HG03175 (cell line): Measurements from ENCODE around the gene KCNJ15.
"Not testable (repeated sequence)": the region's sequence is repeated elsewhere in the genome, so short reads cannot be mapped to it uniquely, and the experiment has no call there.

ENCODE experiments used
- ATAC-seq: cut with Tn5 transposase; IDR thresholded peaks from one replicate; pipeline ENCODE4 v1.9.1; 2021; ENCODE audit warnings: mild to moderate bottlenecking, moderate library complexity; ENCODE audit not compliant: unreplicated experiment

KCNJ15 gene

DNA sequence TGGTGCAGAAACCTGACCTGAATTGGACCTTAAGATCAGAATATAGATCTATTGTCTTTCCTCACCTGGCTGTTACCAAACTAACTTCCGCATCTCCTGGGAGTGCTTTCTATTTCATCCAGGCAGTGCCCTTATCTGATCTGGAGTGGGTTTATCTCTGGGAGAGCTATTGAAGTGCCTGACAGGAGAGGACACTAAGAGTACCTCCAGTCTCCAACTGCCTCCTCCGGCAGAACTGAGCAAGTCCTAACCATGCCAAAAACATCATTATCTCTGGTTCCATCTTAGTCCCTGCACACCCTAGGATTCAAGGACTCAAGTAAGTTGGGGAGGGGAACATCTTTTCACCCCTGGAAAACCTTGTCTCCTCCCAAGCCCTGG, 12.4 kb upstream of the KCNJ15 start:
- no peak for ATAC-seq

DNA sequence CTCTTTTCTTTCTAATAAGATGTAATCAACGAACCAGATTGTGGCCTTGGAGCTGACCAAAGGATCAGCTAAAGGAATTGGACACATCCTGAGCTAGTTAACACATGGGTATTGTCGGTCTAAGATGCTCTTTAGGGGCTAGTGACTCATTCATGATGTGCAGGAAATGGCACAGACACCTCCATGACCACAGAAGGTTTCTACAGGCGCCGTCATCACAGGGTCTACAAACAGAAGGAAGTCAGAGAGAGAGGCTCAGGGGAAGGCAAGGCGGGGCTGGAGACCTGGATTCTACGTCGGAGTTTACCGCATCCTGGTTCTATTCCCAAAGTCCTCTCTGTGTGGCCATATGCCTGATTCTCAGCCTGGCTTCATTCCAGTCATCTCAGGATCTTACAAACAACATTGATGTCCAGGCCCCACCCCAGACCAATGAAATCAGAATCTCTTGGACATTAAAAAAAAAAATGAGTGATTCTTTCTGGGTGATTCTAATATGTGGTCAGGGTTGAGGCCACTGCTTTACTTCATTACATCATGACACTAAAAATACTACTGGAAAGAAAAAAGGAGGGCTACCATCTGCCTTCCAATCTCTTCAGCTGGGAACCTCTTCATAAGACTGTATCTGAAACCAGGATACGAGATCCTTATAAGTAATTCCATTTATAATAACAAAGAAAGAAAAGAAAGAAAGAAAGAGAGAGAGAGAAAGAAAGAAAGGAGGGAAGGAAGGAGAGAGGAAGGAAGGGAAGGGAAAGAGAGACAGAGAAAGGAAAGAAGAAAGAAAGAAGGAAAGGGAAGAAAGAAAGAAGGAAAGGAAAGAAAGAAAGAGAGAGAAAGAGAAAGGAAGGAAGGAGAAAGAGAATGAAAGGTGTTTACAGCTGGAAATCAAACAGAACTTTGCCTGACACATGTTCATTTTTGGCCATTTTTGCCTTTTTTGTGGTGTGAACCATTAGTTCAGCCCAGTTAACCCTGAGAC, 11.6 kb upstream of the KCNJ15 start:
- ATAC-seq, result peak; percentile 78

DNA sequence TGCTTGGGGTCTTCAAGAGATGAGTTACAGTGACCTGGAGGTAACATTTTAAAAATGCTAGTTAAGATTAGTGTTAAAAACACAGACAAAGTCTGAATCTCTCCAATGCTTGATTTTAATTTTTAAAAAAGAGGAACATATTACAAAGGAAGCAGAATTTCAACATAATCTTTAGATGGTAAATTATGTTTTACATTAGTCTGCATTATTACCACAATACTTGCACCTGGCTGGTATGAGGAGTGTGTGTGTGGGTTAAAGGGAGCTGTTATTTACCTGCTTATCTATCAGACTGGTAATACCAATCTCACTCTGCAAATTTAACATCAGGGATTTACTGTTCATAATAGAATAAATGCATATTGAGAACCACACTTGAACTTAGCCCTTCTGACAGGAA, 10.3 kb upstream of the KCNJ15 start:
- no peak for ATAC-seq

DNA sequence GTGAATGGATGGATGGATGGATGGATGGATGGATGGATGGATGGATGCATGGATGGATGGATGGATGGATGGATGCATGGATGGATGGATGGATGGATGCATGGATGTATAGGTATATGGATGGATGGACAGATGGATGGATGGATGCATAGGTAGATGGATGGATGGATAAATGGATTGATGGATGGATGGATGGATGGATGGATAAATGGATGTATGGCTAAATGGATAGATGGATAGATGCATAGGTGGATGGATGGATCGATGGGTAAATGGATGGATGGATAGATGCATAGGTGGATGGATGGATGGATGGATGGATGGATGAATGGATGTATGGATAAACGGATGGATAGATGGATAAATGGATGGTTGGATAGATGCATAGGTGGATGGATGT, 9.7 kb upstream of the KCNJ15 start:
- not testable (repeated sequence) for ATAC-seq

DNA sequence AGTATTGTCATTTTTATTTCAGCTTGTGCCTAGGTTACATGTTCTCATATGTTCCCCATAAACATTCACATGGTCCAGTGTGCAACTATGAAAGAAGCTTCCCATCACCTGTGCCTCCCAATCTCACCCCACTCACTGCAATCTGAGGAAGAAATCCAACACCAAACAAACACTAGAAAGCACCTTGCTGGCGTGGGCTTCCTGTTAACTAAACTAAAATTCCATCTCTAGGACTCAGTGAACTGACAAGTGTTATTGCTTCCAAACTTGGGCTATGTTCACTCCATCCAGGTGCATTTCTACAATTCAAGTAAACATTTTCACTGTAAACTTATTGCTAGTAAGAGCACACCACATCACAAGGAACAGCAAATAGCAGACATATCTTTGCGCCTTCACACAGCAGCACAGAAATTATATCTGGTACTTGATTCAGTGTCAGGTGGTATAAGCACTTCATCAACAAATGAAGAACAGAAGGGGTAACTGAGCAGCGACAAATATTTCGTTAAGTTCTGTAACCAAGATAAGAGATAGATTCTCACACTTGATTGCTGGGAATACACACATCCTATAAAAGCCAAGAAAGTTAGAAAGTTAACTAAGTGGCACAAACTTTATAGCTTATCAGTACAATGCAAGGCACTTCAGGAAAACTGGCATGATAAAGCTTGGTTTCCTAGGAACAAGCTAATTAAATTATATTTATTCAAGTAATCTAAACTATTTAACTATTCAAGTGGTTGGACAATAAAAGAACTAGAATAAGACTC, 8.9 kb upstream of the KCNJ15 start:
- no peak for ATAC-seq

DNA sequence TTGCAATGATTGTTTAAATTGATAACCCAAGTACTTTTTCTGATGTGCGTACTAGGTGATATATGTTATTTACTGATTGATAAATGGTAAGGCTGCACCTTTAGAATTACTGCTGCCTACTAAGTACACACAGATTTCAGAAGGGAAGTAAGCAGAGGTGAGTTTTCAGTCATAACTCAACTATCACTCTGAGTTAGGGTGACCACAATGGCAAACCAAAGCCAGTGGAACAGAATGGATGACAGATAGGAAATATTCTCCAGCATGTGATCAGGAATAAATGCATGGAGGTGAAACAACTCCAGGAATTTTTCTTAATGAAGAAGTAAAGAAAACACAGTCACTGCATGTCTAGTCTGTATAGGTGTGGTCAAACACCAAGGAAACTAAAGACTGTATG, 7.5 kb upstream of the KCNJ15 start:
- ATAC-seq, result peak; percentile 61

DNA sequence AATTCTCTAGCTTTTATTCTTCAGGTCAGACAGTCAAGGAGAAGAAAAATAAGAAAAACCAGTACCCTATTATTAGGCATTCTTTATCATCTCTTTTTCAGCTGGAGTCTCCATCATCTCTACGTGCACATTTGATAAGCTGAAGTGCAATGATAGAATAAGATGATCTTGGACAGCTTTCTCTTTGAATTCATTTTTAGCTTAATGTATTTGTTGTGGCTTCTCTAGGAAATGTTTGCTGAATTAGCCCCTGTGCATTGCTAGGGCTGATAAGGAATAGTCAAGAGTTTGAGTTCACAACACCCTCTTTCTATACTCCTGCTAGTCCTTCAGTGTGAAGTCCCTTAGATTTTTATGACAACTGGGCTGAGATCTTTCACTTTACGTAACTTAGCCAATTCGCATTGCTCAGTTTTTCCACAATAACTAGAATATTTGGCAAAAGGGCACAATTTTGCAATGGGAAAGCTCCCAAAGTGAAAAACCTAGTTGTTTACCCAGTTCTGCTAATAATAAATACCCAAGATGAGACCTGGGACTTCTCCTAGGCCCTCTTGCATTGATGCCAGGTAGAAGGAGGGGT, 7.0 kb upstream of the KCNJ15 start:
- ATAC-seq, result no peak

DNA sequence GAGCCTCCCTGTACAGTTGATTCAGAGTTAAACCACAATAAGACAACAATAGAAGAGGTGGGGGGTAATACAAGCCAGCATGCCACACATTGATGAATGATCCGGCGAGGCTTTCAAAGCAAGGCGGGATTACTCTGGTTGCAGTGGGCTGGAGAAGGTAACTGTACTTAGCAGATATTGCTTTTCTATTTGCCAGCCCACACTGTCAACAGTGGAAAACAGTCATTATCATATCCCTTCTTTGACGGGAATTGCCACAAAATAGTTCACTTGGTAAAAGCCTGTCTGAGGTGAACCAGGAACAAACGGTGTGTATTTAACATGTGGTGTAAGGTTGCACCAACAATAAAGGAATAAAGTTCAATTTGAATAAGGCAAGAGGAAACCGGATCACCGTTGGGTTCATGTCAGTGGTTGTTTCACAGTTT, 5.8 kb upstream of the KCNJ15 start:
- ATAC-seq, result no peak

DNA sequence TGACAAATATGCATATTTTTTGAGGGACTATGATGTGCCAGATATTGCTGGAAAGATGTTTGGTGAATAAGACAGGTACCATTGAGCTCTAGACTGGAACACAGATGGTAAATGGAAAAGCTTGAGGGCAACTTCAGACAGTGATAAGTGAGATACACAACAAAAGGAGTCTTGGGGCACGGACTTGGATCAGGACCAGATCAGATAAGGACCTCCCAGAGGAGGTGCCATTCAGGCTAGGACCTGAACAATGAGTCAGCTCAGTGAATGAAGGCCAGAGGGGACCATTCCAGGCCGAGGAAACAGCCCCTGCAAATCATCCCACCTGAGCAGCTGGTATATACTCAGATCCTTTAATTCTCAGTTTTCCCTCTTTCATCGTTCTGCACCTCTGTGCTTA, 1.8 kb upstream of the KCNJ15 start:
- no peak for ATAC-seq

DNA sequence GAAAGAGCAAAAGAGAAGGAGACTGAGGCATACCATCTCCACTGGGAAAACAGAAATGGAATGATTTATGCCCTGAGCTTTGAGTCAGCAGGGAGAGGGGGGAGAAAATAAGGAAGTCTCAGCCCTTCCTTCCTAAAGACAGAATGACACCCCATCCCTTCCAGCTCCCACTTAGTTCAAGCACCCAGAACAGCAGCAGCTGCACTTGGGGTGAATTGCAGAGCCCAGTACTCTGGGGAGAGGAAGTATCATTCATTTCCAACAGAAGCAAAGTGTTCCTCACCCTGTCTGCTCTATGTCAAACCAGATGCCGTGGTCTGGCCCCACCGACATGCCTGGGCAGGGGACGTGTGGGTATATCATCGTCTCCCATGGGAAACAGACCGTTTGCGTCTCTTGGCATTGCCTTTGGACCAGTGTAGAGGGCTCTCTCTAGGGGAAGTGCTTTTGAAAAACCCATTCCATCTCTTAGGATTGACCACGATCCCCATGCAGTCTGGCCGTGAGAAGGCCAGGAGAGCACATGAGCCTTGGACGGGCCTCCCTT, 1.1 kb upstream of the KCNJ15 start:
- ATAC-seq, result no peak

DNA sequence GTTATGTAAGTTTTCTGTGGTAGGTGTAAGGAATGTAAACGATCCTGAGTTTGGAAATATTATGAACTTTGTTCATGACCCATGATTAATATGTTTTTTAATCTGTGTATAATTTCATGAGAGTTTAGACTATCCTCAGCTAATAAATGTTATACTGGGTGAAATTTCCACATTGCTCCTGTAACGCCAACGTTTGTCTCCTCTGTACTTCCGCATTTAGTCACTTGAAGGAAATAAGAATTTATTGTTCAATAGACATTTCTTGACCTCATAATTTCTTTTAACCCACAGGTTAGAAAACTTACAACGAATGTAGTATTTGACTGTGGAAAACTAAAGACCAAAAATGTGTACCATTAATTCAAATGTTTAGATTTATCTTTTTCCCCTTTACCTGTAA, 876 bp downstream of the KCNJ15 start:
- ATAC-seq, result no peak

DNA sequence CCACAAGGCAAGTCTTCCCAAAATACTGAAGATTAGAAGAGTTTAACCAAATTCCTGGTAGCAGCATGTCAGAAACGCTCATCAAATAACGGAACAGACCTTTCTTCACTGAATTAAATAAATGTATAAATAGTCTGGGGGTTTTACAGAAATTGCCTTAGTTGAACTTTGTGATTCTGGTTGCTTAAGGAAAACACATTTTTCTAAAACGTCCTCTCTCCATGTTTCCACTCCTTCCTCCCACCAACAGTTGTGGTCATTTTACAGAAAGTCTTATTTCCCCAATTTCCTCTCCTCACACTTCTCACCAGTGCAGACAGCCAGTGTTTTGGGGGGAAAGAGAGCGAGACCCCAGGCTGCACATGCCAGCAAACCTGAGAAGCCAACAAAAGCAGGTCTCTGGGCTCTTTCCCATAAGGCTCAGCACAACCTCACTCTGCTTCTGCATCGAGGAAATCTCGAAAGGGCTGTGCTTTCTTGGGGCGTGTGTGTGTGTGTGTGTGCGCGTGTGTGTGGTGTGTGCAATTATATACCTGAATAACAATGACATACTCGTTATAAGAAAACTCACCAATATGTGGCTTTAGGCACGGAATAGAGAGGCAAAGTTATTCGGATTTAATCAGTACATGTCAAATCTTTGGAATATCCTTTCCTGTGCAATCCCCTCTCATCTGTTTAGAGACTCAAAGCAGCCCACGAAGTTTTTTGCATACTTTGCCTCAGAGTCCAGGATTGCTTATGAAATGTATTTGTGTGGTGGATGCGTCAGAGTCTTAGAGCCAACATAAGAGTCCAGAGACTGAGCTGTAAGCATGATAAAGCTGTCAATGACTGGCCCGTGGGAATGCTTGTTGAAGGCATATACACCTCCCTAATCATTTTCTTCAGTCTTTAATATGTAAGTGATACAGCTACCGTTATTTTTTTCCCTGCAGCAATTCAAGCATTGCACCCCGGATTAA, 2.0 kb downstream of the KCNJ15 start:
- ATAC-seq, result no peak

DNA sequence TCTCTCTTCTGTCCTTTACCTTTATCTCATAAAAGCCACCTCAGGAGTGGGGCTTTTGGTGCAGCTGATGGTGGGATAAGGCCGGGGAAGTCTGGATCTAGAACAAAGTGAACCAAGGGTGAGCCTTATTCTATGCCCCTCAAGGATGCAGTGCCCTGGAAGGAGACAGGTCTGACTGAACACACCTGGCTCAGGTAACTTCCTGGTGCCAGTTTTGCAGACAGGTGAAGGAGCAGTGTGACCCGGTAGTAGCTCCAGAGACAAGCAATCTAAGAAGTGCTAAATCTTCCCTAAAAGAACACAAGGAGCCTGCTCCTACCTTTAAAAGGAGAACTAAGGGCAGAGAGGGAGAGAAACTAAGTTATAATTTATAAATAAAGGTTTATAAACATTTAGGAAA, 2.9 kb downstream of the KCNJ15 start:
- no peak for ATAC-seq

DNA sequence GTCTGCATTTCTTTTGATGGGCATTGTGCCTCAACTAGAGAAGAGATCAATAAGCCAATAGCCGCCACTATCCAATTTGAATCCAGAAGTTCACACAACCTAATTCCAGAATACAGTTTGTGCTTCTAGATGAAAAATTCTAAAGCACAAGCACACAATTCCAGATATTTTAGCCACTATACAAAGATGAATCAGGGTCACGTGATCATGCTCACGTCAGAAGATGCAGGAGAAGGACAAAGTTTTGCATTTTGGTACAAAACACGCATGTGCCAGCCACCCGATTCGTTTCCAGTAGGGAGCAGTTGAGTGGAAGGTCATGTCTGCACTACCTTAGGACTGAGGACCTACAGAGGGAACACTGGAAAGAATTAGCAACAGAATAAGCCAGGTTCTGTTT, 3.6 kb downstream of the KCNJ15 start:
- ATAC-seq, result no peak

DNA sequence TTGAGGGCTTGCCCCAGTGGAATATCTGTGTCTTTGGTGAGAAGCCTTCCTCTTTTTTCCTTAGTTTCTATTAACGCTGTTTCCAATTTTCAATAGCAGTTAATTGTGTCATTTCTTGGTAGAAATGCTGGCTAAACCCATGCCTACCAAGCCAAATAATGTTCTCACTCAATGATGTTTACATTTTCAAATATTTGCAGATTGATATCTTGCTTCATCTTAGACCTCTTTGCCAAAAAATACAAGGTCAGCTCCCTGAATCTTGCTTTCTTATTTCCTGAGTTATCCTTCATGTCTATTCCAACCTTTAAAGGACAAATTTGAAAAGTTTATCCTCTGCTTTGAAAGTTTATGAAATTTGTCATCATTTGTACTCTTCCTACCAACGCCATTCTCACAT, 5.1 kb downstream of the KCNJ15 start:
- no peak for ATAC-seq

DNA sequence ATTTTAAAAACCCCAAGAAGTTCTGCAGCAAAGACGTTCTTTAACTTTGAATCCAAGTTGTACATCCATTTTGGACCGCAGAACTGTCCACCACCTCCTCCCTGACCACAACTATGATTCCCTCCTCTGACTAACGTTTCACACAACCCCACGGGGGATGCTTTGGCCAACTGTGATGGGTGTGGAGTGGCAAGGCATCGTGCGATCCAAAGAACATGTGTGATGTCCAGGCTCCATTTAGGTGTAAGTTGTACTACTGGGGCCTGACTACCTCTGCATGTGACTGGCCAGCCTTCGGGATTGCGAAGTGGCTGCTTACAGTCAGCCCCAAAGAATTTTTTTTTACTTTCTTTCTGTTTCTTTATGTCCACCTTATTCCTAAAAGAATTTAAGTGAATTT, 6.7 kb downstream of the KCNJ15 start:
- no peak for ATAC-seq

DNA sequence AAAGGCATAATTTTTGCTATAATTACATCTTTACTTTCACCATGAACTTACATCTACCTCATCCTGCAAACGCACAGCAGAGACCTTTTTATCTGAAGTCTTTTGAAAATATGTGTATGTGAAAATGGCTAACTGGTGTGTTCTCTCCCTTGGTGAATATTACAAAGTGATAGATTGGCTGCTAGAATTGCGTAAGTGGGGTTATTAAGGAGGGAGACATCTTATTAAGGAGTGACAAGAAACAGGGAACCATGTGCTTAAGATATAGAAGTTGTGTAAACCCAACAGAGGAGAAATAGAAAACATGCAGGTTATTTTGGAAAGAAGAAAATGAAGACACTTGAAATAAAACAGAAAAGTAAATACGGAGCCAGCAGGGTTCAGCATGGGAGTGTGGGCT, 7.8 kb downstream of the KCNJ15 start:
- no peak for ATAC-seq

DNA sequence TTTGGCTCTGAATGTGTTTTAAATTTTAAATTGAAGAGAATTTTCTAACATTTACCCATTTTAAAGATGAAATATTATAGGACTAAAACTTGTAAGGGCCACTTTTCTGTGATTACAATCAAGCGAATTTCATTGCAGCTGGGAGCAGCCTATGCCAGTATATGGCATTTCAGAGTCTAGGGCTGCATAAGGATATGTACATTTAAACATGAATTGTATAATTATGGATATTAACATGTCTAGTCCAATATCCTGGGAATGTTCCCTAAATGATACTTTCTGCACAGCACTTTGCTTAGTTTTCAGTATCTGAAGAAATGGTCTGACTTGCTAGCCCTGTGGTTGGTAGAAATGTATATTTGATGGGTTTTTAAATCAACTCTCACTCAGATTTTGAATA, 8.4 kb downstream of the KCNJ15 start:
- ATAC-seq, result no peak

DNA sequence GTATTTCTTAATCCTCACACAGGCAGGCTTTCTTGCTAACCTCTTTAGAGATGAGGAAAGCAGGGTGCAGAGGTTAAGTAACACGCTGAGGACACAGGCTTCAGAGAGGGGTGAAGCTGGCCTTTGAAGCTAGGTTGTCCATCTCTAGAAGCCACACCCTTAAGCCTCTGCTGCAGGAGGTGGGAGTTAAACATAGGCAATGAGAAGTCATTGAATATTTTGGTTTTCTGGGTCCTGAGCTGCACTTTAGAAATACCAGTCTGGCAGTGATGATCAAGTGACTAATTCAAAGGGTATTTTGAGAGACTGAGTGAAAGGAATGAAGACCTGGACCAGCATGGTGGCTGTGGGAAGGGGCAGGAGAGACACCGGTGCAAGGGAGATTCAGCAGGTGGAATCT, 9.9 kb downstream of the KCNJ15 start:
- no peak for ATAC-seq

DNA sequence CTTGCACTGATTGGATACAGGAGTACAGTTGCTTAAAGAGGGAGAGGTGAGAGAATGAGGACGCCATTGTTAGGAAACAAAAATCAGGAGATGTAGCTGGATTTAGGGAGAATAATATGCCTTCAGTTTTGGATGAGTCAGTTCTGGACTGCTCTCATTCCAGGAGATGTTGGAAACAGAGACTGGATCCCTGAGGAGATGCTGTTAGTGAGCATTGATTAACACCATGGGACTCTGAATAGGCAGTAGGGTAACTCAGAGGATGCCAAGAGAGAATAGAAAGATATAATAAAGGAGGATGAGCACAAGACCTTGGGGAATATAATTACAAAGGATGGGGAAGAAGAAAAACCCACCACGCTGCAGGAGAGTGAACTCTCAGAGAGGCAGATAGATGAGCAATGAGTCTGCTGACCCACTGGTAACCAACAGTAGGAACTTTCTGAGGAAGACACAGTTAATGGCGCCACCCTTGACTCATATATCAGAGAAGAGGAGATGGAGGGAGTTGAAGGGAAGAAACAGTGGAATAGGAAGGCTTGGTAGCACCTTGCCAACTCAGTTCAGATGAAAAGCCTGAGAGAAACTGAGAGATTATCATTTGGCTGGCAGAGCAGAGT, 10.5 kb downstream of the KCNJ15 start:
- no peak for ATAC-seq
